Left lobe of liver (tissue), 2 donors: Measurements from ENCODE around the gene NXPE3. TPM values are rescaled to one million over a fixed set of nuclear protein-coding genes. Genes with fewer than 3 reads are reported as not detected.

Source experiments
- ATAC-seq: fragments of 200-7000 bp; cut with Tn5 transposase; one replicate; pipeline ENCODE4 v1.9.1; 2020; ENCODE audit warnings: mild to moderate bottlenecking, moderate library complexity
- DNase-seq: peaks from one replicate; pipeline ENCODE4 v3.0.0-alpha.2; 2020; ENCODE audit warnings: low spot score
- total RNA-seq: library from RNA; stranded (reverse); gene quantifications from one replicate; pipeline ENCODE4 v1.2.1, GENCODE V29; 2021
- donor health status: DM: no; HTN: no; CAD: no; lungs with moderate emphysema.
- donor health status: DM: no; HTN: yes; CAD: no.

Gene NXPE3
- total RNA-seq, 1 donor from 2014 or later = 1.3 TPM

DNA sequence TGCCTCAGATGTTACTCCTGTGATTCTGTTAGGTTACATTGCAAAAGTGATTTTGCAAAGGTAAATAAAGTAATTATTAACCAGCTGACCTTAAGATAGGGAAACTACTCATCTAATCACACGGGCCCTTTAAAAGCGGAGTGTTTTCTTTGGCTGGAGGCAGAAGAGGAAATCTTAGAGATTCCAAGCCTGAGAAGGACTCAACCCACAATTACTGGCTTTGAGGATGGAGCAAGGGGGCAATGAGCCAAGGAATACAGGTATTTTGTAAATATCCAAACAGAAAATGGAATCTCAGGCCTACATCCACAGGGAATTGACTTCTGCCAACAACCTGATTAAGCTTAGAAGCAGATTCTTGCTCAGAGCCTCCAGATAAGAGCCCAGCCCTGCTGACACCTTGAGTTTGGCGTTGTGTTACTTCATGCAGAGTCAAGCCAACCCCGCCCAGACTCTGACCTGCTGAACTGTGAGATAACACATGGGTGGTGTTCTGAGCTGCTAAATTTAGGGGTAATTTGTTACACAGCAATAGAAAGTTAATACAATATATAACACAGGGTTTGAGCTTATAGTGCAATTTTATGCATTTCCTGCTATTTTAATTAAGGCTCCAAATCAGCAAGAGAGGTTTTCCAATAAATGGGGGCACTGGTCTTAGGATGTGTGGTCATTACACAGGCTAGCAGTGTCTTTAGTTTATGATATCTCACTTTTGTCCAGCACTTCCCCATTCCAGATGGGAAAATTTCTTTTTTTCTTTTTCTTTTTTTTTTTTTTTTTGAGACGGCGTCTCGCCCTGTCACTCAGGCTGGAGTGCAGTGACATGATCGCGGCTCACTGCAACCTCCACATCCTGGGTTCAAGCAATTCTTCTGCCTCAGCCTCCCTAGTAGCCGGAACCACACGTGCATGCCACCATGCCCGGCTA is 89.8 kb downstream of the NXPE3 start:
- peak; percentile 73 for ATAC-seq
- DNase-seq = peak; percentile 58

DNA sequence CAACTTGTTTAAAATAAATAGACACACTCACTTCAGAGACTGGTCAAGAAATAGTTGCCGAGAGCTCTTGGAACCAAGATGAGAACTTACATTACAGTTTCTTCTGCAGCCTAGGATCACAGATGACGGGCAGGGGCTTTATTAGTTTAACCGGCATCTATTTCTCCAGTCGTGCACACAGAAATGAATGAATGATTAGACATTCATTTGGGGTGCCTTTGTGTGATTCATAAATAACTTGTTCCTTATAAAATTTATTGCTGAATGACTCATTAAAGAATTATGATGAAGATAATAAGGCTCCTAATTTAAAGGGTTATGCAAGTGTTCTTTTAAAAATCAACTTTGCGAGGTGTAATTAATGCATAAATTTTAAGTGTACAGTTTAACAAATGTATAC is 91.1 kb downstream of the NXPE3 start:
- no peak for ATAC-seq
- DNase-seq = no peak

DNA sequence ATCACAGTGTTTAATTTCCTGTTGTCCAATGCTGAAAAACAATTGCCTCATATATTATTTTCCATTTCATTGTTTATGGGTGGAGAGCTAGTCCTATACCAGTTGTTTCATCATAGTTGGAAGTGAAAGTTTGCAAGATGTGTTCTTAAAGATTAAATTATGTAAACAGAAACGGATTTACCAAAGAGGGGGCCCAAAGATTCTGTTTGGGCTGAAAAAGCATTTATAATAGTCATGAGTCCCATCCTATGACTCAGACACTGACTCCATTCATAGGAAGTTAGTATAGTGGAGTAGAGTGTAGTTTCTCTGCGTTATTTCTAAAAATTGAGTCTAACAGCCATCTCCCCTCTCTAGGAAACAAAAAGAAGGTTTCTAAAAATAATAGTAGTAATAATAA is 94.6 kb downstream of the NXPE3 start:
- DNase-seq (no peak), ATAC-seq (no peak)

DNA sequence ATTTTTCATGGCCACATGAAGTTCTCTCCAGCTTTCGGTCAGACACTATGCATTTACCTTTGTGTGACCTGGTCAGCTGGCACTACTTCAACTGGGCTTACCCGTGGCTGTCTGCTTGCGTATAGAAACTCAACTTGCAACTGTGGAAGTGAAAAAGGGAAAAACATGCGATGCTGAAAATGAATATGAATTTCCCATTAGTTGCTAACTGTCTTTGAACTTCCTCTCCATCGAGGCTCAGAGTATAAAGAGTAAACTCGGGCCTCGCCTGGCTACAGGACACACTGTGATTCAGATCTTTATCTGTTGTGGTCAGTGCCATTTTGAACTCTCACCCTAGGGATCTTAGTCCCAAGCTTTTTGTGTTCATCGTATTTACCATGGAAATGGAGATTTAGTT is 97.1 kb downstream of the NXPE3 start:
- DNase-seq = no peak
- ATAC-seq = no peak

Other genes starting within 250 kb of the NXPE3 start
- gene TRMT10C, start 217.3 kb upstream of the NXPE3 start, total RNA-seq = 9.1 TPM
- gene PCNP, start 205.0 kb upstream of the NXPE3 start, total RNA-seq = 39.1 TPM
- 6.0 TPM for gene ZBTB11, start 102.1 kb upstream of the NXPE3 start, total RNA-seq
- gene RPL24, start 92.5 kb upstream of the NXPE3 start, total RNA-seq = 344 TPM
- 2.1 TPM for gene CEP97, start 54.6 kb upstream of the NXPE3 start, total RNA-seq
- gene NFKBIZ, start 70.3 kb downstream of the NXPE3 start, total RNA-seq = 29.7 TPM